ENCODE results near the gene BASP1.
"Not testable (repeated sequence)": the region's sequence is repeated elsewhere in the genome, so short reads cannot be mapped to it uniquely, and the experiment has no call there.

Gene BASP1

GRCh38 chr5:17304282-17304681 is 86.9 kb downstream of the BASP1 start:
- no peaks in the 10 kb centered on the region for H3K4me1 Mint-ChIP-seq
- H3K27me3 Mint-ChIP-seq, result no peaks in the 10 kb centered on the region
- DNase-seq (no peak), ATAC-seq (no peak)
- H3K9me3 Mint-ChIP-seq, result peaks cover 4 to 6% of the 10 kb centered on the region in 2 donors
- H3K27ac Mint-ChIP-seq, result no peak overlapping the region
- H3K4me3 Mint-ChIP-seq, result no peak overlapping the region

GRCh38 chr5:17305017-17305416 is 87.6 kb downstream of the BASP1 start:
- Mint-ChIP-seq H3K4me3 (no peak overlapping the region), H3K9me3 (peaks cover 4 to 6% of the 10 kb centered on the region in 2 donors), H3K27me3 (no peaks in the 10 kb centered on the region), H3K27ac (no peak overlapping the region), H3K4me1 (no peaks in the 10 kb centered on the region)
- no peak for ATAC-seq
- no peak for DNase-seq

GRCh38 chr5:17305964-17306725 is 88.7 kb downstream of the BASP1 start:
- H3K4me1 Mint-ChIP-seq, result no peaks in the 10 kb centered on the region
- H3K9me3 Mint-ChIP-seq, result peaks cover 4 to 6% of the 10 kb centered on the region in 2 donors
- no peak overlapping the region for H3K27ac Mint-ChIP-seq
- ATAC-seq, result no peak
- no peak overlapping the region for H3K4me3 Mint-ChIP-seq
- no peak for DNase-seq
- no peaks in the 10 kb centered on the region for H3K27me3 Mint-ChIP-seq

- H3K27ac Mint-ChIP-seq, result no peak overlapping the region
- no peak for ATAC-seq
- H3K4me3 Mint-ChIP-seq, result no peak overlapping the region
- no peak for DNase-seq
- H3K27me3 Mint-ChIP-seq, result no peaks in the 10 kb centered on the region
- H3K9me3 Mint-ChIP-seq, result peaks cover 4 to 6% of the 10 kb centered on the region in 2 donors
- H3K4me1 Mint-ChIP-seq, result no peaks in the 10 kb centered on the region
Observed at GRCh38 chr5:17306726-17307091, 89.3 kb downstream of the BASP1 start.

GRCh38 chr5:17307440-17307839 is 90.0 kb downstream of the BASP1 start:
- H3K27me3 Mint-ChIP-seq, DNase-seq, H3K27ac Mint-ChIP-seq, H3K4me1 Mint-ChIP-seq, H3K9me3 Mint-ChIP-seq, ATAC-seq, H3K4me3 Mint-ChIP-seq: not testable (repeated sequence)

GRCh38 chr5:17308326-17309065 is 91.1 kb downstream of the BASP1 start:
- DNase-seq (no peak), ATAC-seq (no peak)
- peaks cover 4 to 6% of the 10 kb centered on the region in 2 donors for H3K9me3 Mint-ChIP-seq
- H3K4me1 Mint-ChIP-seq, result no peaks in the 10 kb centered on the region
- no peak overlapping the region for H3K27ac Mint-ChIP-seq
- no peak overlapping the region for H3K4me3 Mint-ChIP-seq
- no peaks in the 10 kb centered on the region for H3K27me3 Mint-ChIP-seq

- Mint-ChIP-seq H3K27ac (no peak overlapping the region), H3K9me3 (peaks cover 4 to 6% of the 10 kb centered on the region in 2 donors)
Observed at GRCh38 chr5:17309462-17309861, 92.0 kb downstream of the BASP1 start.

GRCh38 chr5:17310502-17310901 is 93.1 kb downstream of the BASP1 start:
- not testable (repeated sequence) for H3K9me3 Mint-ChIP-seq, H3K27ac Mint-ChIP-seq, ATAC-seq, DNase-seq, H3K4me3 Mint-ChIP-seq, H3K27me3 Mint-ChIP-seq, H3K4me1 Mint-ChIP-seq

More at GRCh38 chr5:17309462-17309861, 92.0 kb downstream of the BASP1 start:
- no peak for DNase-seq
- no peaks in the 10 kb centered on the region for H3K27me3 Mint-ChIP-seq
- no peak for ATAC-seq
- H3K4me3 Mint-ChIP-seq, result no peak overlapping the region
- no peaks in the 10 kb centered on the region for H3K4me1 Mint-ChIP-seq

- H3K27ac Mint-ChIP-seq, result not testable (repeated sequence)
- peaks cover 6 to 11% of the 10 kb centered on the region in 2 donors for H3K9me3 Mint-ChIP-seq
Observed at GRCh38 chr5:17311811-17312210, 94.4 kb downstream of the BASP1 start.

GRCh38 chr5:17312358-17312757 is 94.9 kb downstream of the BASP1 start:
- no peak for DNase-seq
- H3K27ac Mint-ChIP-seq, result no peak overlapping the region
- H3K4me1 Mint-ChIP-seq, result no peaks in the 10 kb centered on the region
- no peak for ATAC-seq
- peaks cover 6 to 9% of the 10 kb centered on the region in 2 donors for H3K9me3 Mint-ChIP-seq
- H3K4me3 Mint-ChIP-seq, result no peak overlapping the region
- no peaks in the 10 kb centered on the region for H3K27me3 Mint-ChIP-seq

More at GRCh38 chr5:17311811-17312210, 94.4 kb downstream of the BASP1 start:
- H3K27me3 Mint-ChIP-seq, DNase-seq, H3K4me3 Mint-ChIP-seq, ATAC-seq, H3K4me1 Mint-ChIP-seq: not testable (repeated sequence)

- Mint-ChIP-seq H3K4me1 (no peaks in the 10 kb centered on the region), H3K27ac (no peak overlapping the region), H3K9me3 (peaks cover 5 to 6% of the 10 kb centered on the region in 2 donors), H3K27me3 (no peaks in the 10 kb centered on the region), H3K4me3 (no peak overlapping the region)
- DNase-seq (no peak), ATAC-seq (no peak)
Observed at GRCh38 chr5:17314907-17315471, 97.6 kb downstream of the BASP1 start.

- ATAC-seq (no peak), DNase-seq (no peak)
- Mint-ChIP-seq H3K27ac (no peak overlapping the region), H3K4me1 (no peaks in the 10 kb centered on the region), H3K9me3 (peaks cover 5 to 6% of the 10 kb centered on the region in 2 donors), H3K4me3 (no peak overlapping the region), H3K27me3 (no peaks in the 10 kb centered on the region)
Observed at GRCh38 chr5:17315710-17316221, 98.3 kb downstream of the BASP1 start.

- ATAC-seq (no peak), DNase-seq (no peak)
- Mint-ChIP-seq H3K4me1 (no peaks in the 10 kb centered on the region), H3K9me3 (peaks cover 5 to 6% of the 10 kb centered on the region in 2 donors), H3K27me3 (no peaks in the 10 kb centered on the region), H3K27ac (no peak overlapping the region), H3K4me3 (no peak overlapping the region)
Observed at GRCh38 chr5:17316970-17317459, 99.6 kb downstream of the BASP1 start.

- Mint-ChIP-seq H3K27ac (no peak overlapping the region), H3K4me1 (no peaks in the 10 kb centered on the region), H3K27me3 (no peaks in the 10 kb centered on the region), H3K4me3 (no peak overlapping the region), H3K9me3 (peaks cover 5 to 6% of the 10 kb centered on the region in 2 donors)
- no peak for DNase-seq
- ATAC-seq, result no peak
Observed at GRCh38 chr5:17317473-17317872, 100.0 kb downstream of the BASP1 start.

- not testable (repeated sequence) for H3K4me3 Mint-ChIP-seq, DNase-seq, ATAC-seq, H3K27me3 Mint-ChIP-seq, H3K9me3 Mint-ChIP-seq, H3K4me1 Mint-ChIP-seq, H3K27ac Mint-ChIP-seq
Observed at GRCh38 chr5:17319095-17319494, 101.7 kb downstream of the BASP1 start.
